ENCODE data around the gene KCNE5. TPM values are rescaled to one million over a fixed set of nuclear protein-coding genes. Genes with fewer than 3 reads are reported as not detected.

The KCNE5 gene
- total RNA-seq, 1 donor: not detected

Other genes starting within 250 kb of the KCNE5 start
- not detected for gene GUCY2F, start 143.1 kb downstream of the KCNE5 start, total RNA-seq
- 13.6 TPM for gene NXT2, start 88.3 kb downstream of the KCNE5 start, total RNA-seq
- gene ACSL4, start 108.1 kb upstream of the KCNE5 start, total RNA-seq: 54.0 TPM

Data from mononuclear cell (primary cell).